ENCODE data around the gene CA11.
"Not testable (repeated sequence)": the region's sequence is repeated elsewhere in the genome, so short reads cannot be mapped to it uniquely, and the experiment has no call there.

GRCh38 chr19:48686637-48687036, 40.6 kb upstream of the CA11 start:
- not testable (repeated sequence) for TF ChIP-seq CTCF, POLR2A, POLR2AphosphoS5 (IDR thresholded peaks at IDR 0.05)
